ENCODE results near the gene CCDC110.
A peak's percentile ranks its signal among the peaks of the same experiment; 100 is the strongest.
"Not testable (repeated sequence)": the region's sequence is repeated elsewhere in the genome, so short reads cannot be mapped to it uniquely, and the experiment has no call there.

The CCDC110 gene

GRCh38 chr4:185471235-185472102, at the start of gene CCDC110:
CCDC110 (minus strand) TSS chr4:185471733; CDS start chr4:185471683, 50 bp downstream.
- DNase-seq (ENCODE audit: low read depth in 2 of 2) = peak; percentile 89 to 93

GRCh38 chr4:185520119-185520518, 48.6 kb upstream of the CCDC110 start:
- no peak for DNase-seq (ENCODE audit: low read depth in 2 of 2)

- no peak for DNase-seq (ENCODE audit: low read depth in 2 of 2)
Measured at GRCh38 chr4:185518494-185518893, 47.0 kb upstream of the CCDC110 start.

- DNase-seq (ENCODE audit: low read depth in 2 of 2) = no peak
Measured at GRCh38 chr4:185518069-185518468, 46.5 kb upstream of the CCDC110 start.

GRCh38 chr4:185515248-185515647, 43.7 kb upstream of the CCDC110 start:
- DNase-seq (ENCODE audit: low read depth in 2 of 2) = no peak

GRCh38 chr4:185514182-185514697, 42.7 kb upstream of the CCDC110 start:
- no peak for DNase-seq (ENCODE audit: low read depth in 2 of 2)

GRCh38 chr4:185513489-185514181, 42.1 kb upstream of the CCDC110 start:
- no peak for DNase-seq (ENCODE audit: low read depth in 2 of 2)

GRCh38 chr4:185512516-185512915, 41.0 kb upstream of the CCDC110 start:
- DNase-seq (ENCODE audit: low read depth in 2 of 2) = no peak

GRCh38 chr4:185511243-185511642, 39.7 kb upstream of the CCDC110 start:
- not testable (repeated sequence) for DNase-seq (ENCODE audit: low read depth in 2 of 2)

GRCh38 chr4:185510806-185511205, 39.3 kb upstream of the CCDC110 start:
- no peak for DNase-seq (ENCODE audit: low read depth in 2 of 2)

GRCh38 chr4:185508181-185508580, 36.6 kb upstream of the CCDC110 start:
- DNase-seq (ENCODE audit: low read depth in 2 of 2) = no peak

- no peak for DNase-seq (ENCODE audit: low read depth in 2 of 2)
Measured at GRCh38 chr4:185506422-185506821, 34.9 kb upstream of the CCDC110 start.

GRCh38 chr4:185504098-185505047, 32.8 kb upstream of the CCDC110 start:
- no peak for DNase-seq (ENCODE audit: low read depth in 2 of 2)

GRCh38 chr4:185502386-185502785, 30.9 kb upstream of the CCDC110 start:
- no peak for DNase-seq (ENCODE audit: low read depth in 2 of 2)

GRCh38 chr4:185500576-185500975, 29.0 kb upstream of the CCDC110 start:
- no peak for DNase-seq (ENCODE audit: low read depth in 2 of 2)

GRCh38 chr4:185500035-185500434, 28.5 kb upstream of the CCDC110 start:
- no peak for DNase-seq (ENCODE audit: low read depth in 2 of 2)

- no peak for DNase-seq (ENCODE audit: low read depth in 2 of 2)
Measured at GRCh38 chr4:185488650-185489049, 17.1 kb upstream of the CCDC110 start.

GRCh38 chr4:185481401-185481800, 9.9 kb upstream of the CCDC110 start:
- DNase-seq (ENCODE audit: low read depth in 2 of 2) = no peak

- no peak for DNase-seq (ENCODE audit: low read depth in 2 of 2)
Measured at GRCh38 chr4:185480016-185480732, 8.6 kb upstream of the CCDC110 start.

GRCh38 chr4:185479507-185479971, 8.0 kb upstream of the CCDC110 start:
- no peak for DNase-seq (ENCODE audit: low read depth in 2 of 2)

GRCh38 chr4:185473247-185473646, 1.7 kb upstream of the CCDC110 start:
- DNase-seq (ENCODE audit: low read depth in 2 of 2) = no peak
